Dermis blood vessel endothelial cell (primary cell): ENCODE results near the gene SYT10. TPM values are rescaled to one million over a fixed set of nuclear protein-coding genes. Genes with fewer than 3 reads are reported as not detected.
"Not testable (repeated sequence)": the region's sequence is repeated elsewhere in the genome, so short reads cannot be mapped to it uniquely, and the experiment has no call there.

Source experiments
- DNase-seq: peaks from one replicate; pipeline ENCODE4 v3.0.0; 2010
- total RNA-seq: library from RNA; depleted of rRNA; stranded (reverse); fragments of >200 nt; gene quantifications from 2 replicates; pipeline ENCODE4 v1.2.3, GENCODE V29; 2014

SYT10 gene
- not detected in 2 replicates for total RNA-seq

- DNase-seq = peak; percentile 28
Observed at GRCh38 chr12:33439587-33440011, at the start of gene SYT10. Gene SYT10, minus strand, starts transcription at chr12:33439819. Its CDS starts 297 bp downstream, at chr12:33439522.

- no peak for DNase-seq
Observed at GRCh38 chr12:33488036-33488435, 48.4 kb upstream of the SYT10 start.

- DNase-seq = no peak
Observed at GRCh38 chr12:33486058-33486457, 46.4 kb upstream of the SYT10 start.

GRCh38 chr12:33484161-33484560, 44.5 kb upstream of the SYT10 start:
- no peak for DNase-seq

GRCh38 chr12:33480366-33480765, 40.7 kb upstream of the SYT10 start:
- DNase-seq = no peak

- no peak for DNase-seq
Observed at GRCh38 chr12:33476058-33476457, 36.4 kb upstream of the SYT10 start.

- DNase-seq = no peak
Observed at GRCh38 chr12:33472299-33472698, 32.7 kb upstream of the SYT10 start.

GRCh38 chr12:33455096-33455495, 15.5 kb upstream of the SYT10 start:
- DNase-seq = no peak

- no peak for DNase-seq
Observed at GRCh38 chr12:33450480-33450879, 10.9 kb upstream of the SYT10 start.

GRCh38 chr12:33440477-33440876, 858 bp upstream of the SYT10 start:
- DNase-seq = no peak

- peak; percentile 6 for DNase-seq
Observed at GRCh38 chr12:33438851-33439586, 600 bp downstream of the SYT10 start.

- DNase-seq = no peak
Observed at GRCh38 chr12:33438025-33438772, 1.4 kb downstream of the SYT10 start.

GRCh38 chr12:33437598-33437997, 2.0 kb downstream of the SYT10 start:
- DNase-seq = no peak

- no peak for DNase-seq
Observed at GRCh38 chr12:33432992-33433391, 6.6 kb downstream of the SYT10 start.

- DNase-seq = no peak
Observed at GRCh38 chr12:33431648-33432047, 8.0 kb downstream of the SYT10 start.

- no peak for DNase-seq
Observed at GRCh38 chr12:33429468-33429867, 10.2 kb downstream of the SYT10 start.

GRCh38 chr12:33427071-33427470, 12.5 kb downstream of the SYT10 start:
- DNase-seq = no peak

- no peak for DNase-seq
Observed at GRCh38 chr12:33423706-33424105, 15.9 kb downstream of the SYT10 start.

GRCh38 chr12:33412410-33412809, 27.2 kb downstream of the SYT10 start:
- DNase-seq = not testable (repeated sequence)

- no peak for DNase-seq
Observed at GRCh38 chr12:33383503-33383902, 56.1 kb downstream of the SYT10 start.

GRCh38 chr12:33376153-33376552, 63.5 kb downstream of the SYT10 start:
- DNase-seq = no peak

- no peak for DNase-seq
Observed at GRCh38 chr12:33370318-33370717, 69.3 kb downstream of the SYT10 start.

GRCh38 chr12:33357181-33357580, 82.4 kb downstream of the SYT10 start:
- no peak for DNase-seq

- DNase-seq = no peak
Observed at GRCh38 chr12:33349791-33350190, 89.8 kb downstream of the SYT10 start.
